Kidney epithelial cell (primary cell): Measurements from ENCODE around the gene ALS2CL. TPM values are rescaled to one million over a fixed set of nuclear protein-coding genes. Genes with fewer than 3 reads are reported as not detected.

Experiments used
- DNase-seq: peaks from one replicate; pipeline ENCODE4 v3.0.0-alpha.2; 2010; ENCODE audit warnings: low read depth
- H3K27me3 ChIP-seq: 2 replicates; pipeline ENCODE4 v1.6.0; 2011; ENCODE audit warnings: low read length; ENCODE audit not compliant: control insufficient read depth, insufficient read depth
- H3K36me3 ChIP-seq: 2 replicates; pipeline ENCODE4 v1.5.1; 2011; ENCODE audit warnings: low read length; ENCODE audit not compliant: control insufficient read depth, insufficient read depth
- H3K4me3 ChIP-seq: 2 replicates; pipeline ENCODE4 v1.5.1; 2011; ENCODE audit warnings: low read depth, mild to moderate bottlenecking, control low read depth, low read length
- CTCF ChIP-seq: IDR thresholded peaks from 2 replicates; pipeline ENCODE4 v1.5.1; 2011; ENCODE audit warnings: mild to moderate bottlenecking, moderate library complexity, low read length, control low read depth, inconsistent platforms; ENCODE audit not compliant: insufficient read depth, poor library complexity, severe bottlenecking
- total RNA-seq: library from RNA; depleted of rRNA; stranded (reverse); fragments of >200 nt; gene quantifications from 2 replicates; pipeline ENCODE4 v1.2.3, GENCODE V29; 2015

ALS2CL gene
- total RNA-seq, 1 donor from 2014 or later = 23.7 TPM

- Histone ChIP-seq H3K36me3 (no peaks in the 10 kb centered on the region), H3K27me3 (no peaks in the 10 kb centered on the region), H3K4me3 (no peak overlapping the region)
- TF ChIP-seq CTCF = no peak
- DNase-seq = no peak
Measured at GRCh38 chr3:46632792-46633191, 60.7 kb downstream of the ALS2CL start.

- TF ChIP-seq CTCF = peak; percentile 100
- peak; percentile 43 for DNase-seq
- no peaks in the 10 kb centered on the region for H3K36me3 ChIP-seq
- H3K27me3 ChIP-seq = no peaks in the 10 kb centered on the region
- H3K4me3 ChIP-seq = peak overlapping the region; percentile 9
Measured at GRCh38 chr3:46629551-46630517, 63.6 kb downstream of the ALS2CL start.

- Histone ChIP-seq H3K4me3 (no peak overlapping the region), H3K36me3 (no peaks in the 10 kb centered on the region), H3K27me3 (no peaks in the 10 kb centered on the region)
- no peak for TF ChIP-seq CTCF
- DNase-seq = no peak
Measured at GRCh38 chr3:46628901-46629369, 64.5 kb downstream of the ALS2CL start.

- Histone ChIP-seq H3K4me3 (no peak overlapping the region), H3K36me3 (no peaks in the 10 kb centered on the region), H3K27me3 (no peaks in the 10 kb centered on the region)
- no peak for TF ChIP-seq CTCF
- DNase-seq = no peak
Measured at GRCh38 chr3:46627078-46627477, 66.4 kb downstream of the ALS2CL start.

- no peak for DNase-seq
- no peak for TF ChIP-seq CTCF
- Histone ChIP-seq H3K4me3 (no peak overlapping the region), H3K36me3 (no peaks in the 10 kb centered on the region), H3K27me3 (no peaks in the 10 kb centered on the region)
Measured at GRCh38 chr3:46626039-46626438, 67.4 kb downstream of the ALS2CL start.
